Activated T-cell treated with anti-CD3 and anti-CD28 coated beads, Interleukin-2, amount 50 U/mL, for 1 hour (primary cell): ENCODE measurements around the gene PKN1.

Experiments used
- DNase-seq: peaks from one replicate; pipeline ENCODE4 v3.0.0-alpha.2; 2020

Gene PKN1

DNA sequence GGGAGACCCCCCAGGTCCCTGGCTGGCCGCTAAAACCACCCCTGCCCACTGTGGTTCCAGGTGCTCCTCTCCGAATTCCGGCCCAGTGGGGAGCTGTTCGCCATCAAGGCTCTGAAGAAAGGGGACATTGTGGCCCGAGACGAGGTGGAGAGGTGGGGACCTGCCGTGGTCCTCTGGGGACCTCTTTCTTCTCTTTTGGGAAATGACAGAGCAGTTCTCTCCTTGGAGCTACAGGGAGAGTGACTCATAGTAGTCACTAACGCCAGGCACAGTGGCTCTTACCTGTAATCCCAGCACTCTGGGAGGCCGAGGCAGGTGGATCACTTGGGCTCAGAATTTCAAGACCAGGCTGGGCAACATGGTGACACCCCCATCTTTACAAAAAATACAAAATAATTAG, 34.7 kb downstream of the PKN1 start:
- no peak for DNase-seq

GRCh38 chr19:14470031-14470876, 37.1 kb downstream of the PKN1 start:
- DNase-seq = no peak

GRCh38 chr19:14471436-14472187, 38.5 kb downstream of the PKN1 start:
- DNase-seq = no peak

- peak; percentile 91 for DNase-seq
Measured at GRCh38 chr19:14472202-14472938, 39.3 kb downstream of the PKN1 start.

GRCh38 chr19:14473073-14473977, 40.2 kb downstream of the PKN1 start:
- DNase-seq = peak; percentile 34

DNA sequence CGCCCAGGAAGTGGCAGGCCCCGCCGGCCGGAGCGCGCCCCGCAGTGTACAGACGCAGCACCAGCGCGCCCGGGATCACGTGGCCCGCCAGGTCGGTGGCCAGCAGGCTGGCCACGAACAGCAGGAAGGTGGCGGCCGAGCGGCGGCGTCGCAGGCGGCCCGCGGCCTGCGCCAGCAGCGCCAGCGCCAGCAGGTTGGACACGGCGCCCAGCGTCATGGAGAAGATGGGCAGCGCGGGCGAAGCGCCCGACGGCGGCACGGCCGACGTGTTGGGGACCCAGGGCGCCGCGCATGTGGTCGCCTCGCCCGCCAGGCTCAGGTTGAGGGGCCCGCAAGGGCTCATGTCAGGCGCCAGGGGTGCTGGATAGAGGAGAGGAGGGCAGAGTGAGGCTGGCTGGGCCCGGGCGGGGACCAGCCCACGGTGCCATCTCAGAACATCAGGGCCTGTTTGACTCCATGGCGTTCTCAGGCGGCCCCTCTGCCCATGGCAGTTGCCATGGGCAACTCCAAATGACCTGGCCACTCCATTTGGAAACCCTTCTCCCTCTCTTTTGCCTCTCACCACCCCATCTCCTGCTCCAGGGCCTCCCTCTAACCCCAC, 41.0 kb downstream of the PKN1 start:
- no peak for DNase-seq

- no peak for DNase-seq
Measured at GRCh38 chr19:14474827-14475226, 41.7 kb downstream of the PKN1 start.

DNA sequence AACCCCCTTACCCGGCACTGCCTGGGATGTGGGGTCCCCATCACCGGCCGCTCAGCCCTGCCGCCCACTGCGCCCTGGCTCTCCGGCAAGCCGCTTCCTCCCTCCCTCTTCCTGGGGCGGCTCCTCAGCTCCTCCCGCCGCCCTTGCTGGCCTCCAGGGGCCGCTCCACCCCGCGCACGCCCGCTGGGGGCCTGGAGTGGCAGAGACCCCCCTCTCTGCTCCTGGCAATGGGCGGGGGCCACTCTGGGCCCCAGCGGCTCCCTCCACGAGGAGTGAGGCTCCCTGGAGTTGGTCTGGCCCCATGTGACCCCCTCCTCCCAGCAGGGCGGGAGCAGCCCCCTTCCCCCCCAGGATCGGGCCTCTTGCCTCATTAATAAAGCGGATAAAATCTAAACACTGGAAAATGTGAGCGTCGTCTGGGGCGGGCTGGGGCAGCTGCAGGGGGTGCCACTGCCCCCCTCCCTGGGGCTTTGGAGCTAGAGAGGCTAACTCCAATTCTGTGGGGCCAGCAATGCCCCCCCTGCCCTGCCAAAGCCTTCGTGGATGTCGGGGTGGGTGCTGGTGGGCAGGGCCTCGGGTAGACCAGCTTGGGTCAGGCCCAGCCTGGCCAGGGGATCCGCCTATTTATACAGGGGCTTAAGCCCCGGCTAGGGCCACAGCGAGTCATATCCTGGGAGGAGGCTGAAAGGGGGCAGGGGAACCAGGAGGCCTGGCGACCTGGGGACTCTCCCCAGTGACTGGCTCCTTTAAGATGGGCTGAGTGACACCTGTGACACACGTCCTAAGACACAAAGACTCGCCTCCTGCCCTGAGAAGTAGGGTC, 42.4 kb downstream of the PKN1 start, which contains the start of gene PTGER1:
Gene PTGER1 (minus strand): TSS at position 104 of the 823 bp plus-strand sequence. CDS start 1,034 bp downstream, outside the sequence.
- peak; percentile 32 for DNase-seq

DNA sequence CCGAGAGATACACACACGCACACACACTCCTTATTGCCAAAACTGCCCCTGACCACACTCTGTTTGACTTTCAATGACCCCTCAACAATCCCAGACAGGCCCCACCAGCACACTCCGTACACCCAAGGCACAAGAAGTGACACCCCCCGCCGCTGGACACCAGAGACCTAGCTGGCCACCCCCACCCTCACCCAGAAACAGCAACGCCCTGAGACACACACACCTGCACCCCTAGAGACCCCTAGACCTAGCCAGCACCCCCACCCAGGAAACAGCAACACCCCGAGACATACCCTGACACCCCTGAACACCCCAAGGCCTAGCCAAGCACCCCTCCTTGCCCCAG, 43.2 kb downstream of the PKN1 start:
- DNase-seq = no peak

DNA sequence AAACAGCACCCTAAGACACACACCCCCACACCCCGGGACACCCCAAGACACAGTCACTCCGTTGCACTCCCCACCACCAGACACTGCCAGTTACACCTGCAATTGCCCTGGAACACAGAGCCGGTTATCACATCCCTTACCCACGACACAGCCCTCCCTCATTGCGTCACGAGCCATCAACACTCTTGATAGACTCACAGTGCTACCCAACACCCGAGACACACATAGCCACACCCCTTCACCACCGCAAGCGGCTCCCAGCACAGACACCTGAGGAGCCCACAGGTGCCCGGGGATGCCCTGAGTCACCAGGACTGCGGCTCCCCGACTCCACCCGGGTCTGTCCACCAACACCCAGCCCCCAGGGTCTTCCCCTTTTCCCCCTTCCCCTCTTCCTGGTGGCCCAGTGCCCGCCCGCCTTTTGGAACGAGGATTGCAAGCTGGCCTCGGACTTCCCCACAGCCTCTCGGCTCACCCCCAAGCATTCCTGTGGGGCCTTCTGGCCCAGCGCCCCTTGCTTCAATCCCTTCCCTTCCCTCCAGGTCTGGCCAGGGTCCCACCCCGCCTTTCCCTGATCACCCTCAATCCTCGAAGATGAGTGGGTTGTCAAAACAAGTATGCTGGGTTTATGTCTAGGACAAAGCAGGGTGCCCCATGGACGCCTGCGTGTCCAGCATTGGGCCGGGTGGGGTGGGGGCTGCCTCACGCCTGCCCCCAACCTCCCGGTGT, 43.7 kb downstream of the PKN1 start:
- peak; percentile 43 for DNase-seq

DNA sequence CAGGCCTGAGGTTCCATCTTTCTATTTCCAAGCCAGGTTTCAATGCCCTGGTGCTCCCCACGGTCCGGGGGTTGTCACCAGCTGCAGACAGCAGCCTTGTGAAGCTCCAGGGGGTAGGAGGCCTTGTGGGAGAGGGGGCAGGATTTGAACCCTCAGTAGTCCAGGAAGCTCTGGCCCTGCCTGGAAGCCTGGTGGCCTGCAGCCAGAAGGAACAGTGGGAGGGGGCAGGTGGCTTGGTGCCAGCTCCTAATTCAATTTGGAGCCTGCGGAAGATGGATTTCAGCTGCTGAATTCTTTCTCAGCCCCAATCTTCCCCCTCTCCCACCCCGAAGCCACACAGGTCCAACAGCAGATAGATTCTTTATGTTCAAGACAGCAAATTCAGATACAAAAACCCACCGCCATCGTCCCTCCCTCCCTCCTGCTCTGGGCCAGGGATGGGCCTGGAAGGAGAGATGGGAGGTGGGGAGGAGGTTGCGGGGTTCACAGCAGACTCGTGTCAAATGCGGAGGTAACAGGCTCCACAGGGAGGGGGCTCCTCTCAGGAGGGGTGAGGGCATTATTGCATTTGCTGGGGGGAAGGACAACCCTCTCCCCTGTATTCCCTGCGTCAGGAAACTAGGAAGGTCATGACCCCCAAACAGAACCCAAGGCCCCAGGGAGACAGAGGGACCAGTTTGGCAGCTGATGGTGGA, 44.5 kb downstream of the PKN1 start:
- DNase-seq = no peak

DNA sequence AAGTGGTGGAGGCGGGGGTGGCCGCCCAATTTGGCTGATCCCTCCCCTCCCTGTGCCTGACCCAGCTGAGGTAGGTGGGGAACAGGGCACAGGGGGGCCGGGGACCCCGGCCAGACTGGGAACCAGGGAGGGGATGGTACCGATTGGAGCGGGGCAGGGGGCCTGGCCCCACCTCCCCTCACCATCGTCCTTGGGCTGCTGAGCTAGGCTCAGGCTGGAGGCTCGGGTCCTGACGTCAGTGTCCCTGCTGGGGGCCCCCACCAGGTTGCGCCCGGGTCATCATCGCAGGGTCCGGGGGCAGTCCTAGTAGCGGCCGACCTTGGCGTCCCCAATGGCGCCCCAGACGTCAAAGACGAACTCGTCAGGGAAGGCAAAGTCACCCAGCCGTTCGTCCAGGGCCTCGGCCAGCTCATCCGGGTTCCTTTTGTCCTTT, 45.0 kb downstream of the PKN1 start:
- no peak for DNase-seq

- DNase-seq = no peak
Measured at GRCh38 chr19:14479309-14479974, 46.3 kb downstream of the PKN1 start.

DNA sequence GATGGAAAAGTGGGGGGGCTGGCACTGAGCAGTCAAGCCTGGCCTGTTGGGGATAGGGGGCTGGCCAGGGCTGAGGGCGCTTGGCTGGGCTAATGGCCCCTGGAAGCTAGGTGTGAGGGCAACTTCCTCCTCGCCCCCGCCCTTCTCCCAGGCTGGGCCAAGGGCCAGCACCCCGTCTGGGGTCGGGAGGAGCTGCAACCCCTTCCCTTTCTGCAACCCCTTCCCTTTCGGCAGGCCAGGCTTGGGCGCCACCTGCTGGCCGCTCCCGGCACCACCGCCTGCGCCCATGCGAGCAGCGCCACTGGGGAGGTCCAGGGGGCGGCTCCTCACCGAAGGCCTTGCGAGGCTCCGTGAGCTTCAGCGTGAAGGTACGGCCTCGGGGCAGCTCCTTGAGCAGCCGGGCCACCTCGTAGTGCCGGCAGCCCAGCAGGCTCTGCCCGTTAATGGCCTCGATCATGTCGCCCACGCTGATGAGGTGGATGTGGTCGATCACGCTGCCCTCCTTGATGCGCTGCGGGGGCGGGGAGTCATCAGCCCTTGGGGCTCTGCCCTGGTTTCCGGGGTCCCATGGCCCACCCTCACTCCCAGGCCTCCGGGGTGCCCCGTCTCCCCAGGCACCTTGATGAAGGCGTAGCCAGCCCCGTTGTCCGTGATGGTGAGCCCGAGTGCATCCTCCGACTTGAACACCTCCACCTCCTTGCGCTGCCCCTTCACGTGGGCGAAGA, 47.0 kb downstream of the PKN1 start:
- DNase-seq = peak; percentile 81

DNA sequence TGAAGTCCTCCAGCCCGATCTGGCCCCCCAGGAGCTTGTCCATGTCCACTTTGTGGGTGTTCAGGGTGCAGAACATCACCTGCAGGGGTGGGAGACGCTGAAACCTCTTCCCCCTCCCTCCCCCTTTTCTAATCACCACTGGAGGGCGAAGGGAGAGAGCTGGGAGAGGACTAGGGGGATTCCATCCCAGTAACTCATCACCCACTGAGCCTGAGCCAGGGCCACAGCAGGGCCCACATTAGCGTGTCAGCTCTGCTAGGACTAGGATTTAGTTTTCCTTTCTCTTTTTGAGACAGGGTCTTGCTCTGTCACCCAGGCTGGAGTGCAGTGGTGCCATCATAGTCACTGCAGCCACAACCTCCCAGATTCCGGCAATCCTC, 47.6 kb downstream of the PKN1 start:
- DNase-seq = no peak

DNA sequence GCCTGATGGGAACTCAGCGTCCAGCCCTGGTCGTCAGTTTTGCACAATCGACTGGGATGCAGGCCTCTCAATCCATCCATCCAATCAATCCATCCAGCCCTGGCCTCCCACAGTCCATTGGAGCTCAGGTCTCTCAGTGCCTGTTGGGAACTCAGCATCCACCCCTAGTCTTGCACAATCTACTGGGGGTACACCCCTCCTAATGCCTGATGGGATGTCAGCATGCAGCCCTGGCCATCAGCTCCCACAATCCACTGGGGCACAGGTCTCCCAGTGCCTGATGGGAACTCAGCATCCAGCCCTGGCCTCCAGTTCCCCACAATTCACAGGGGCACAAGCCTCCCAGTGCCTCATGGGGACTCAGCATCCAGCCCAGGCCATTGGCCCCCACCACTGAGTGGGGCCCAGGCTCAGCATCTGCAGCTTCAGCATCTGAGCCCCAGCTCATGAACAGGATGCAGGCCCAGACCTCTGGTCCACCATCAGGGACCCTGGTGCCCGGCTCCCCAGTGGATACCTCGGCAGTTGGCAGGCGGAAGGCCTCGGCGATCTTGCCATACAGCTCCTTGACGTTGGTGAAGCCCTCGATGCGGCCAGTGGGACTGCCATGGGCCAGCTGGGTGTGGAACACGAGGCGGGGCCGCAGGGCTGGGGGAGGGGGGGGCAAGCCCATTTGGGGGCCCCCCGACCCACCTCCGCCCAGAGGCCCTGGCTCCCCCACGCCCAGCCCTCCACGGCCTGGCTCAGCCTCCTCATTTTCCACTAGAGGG, 49.3 kb downstream of the PKN1 start:
- no peak for DNase-seq

- no peak for DNase-seq
Measured at GRCh38 chr19:14487370-14488125, 54.4 kb downstream of the PKN1 start.
